T-cell (primary cell): Measurements from ENCODE around the gene VWC2L. TPM values are rescaled to one million over a fixed set of nuclear protein-coding genes. Genes with fewer than 3 reads are reported as not detected.

Source experiments
- ATAC-seq, 4 experiments: fragments of 200-7000 bp in 3 of 4; fragments of 150-1000 bp in 1 of 4; cut with Tn5 transposase; replicated peaks in 1 of 4; 1 replicate in 3 of 4; 2 replicates in 1 of 4; pipeline ENCODE4 v1.10.0; 2021; ENCODE audit warnings: moderate library complexity in 3 of 4, mild to moderate bottlenecking in 2 of 4, moderate number of reproducible peaks in 1 of 4
- CTCF ChIA-PET, 2 donors: fragments of 300-600 bp; sonication (Branson Sonifier 250); formaldehyde crosslinking; loops; one replicate each; lab custom pipeline; 2022; ENCODE audit warnings: antibody characterized with exemption in 2 of 2; lab: Charles Lee
- POLR2A ChIA-PET, 2 donors: fragments of 300-600 bp; sonication (Branson Sonifier 250); formaldehyde crosslinking; loops; one replicate each; lab custom pipeline; 2022; ENCODE audit warnings: antibody characterized with exemption in 2 of 2; lab: Charles Lee
- DNase-seq, 35 experiments: peaks; one replicate each; pipeline versions ENCODE4 v3.0.0 to v3.0.0-alpha.2; 2013 to 2023
- H3K27ac ChIP-seq: one replicate; pipeline ENCODE4 v1.5.1; 2013; ENCODE audit warnings: low read length
- H3K27me3 ChIP-seq, 2 experiments: replicated peaks in 1 of 2; 1 replicate in 1 of 2; 2 replicates in 1 of 2; pipeline versions ENCODE4 v1.6.1 to v1.7.0; 2013; ENCODE audit warnings: low read length in 1 of 2, mixed read lengths in 1 of 2; ENCODE audit not compliant: control insufficient read depth in 2 of 2, insufficient read depth in 2 of 2; ENCODE audit errors: extremely low read depth in 1 of 2
- H3K36me3 ChIP-seq, 2 donors: 1 replicate in 1 of 2; 2 replicates in 1 of 2; pipeline versions ENCODE4 v1.6.1 to v1.7.0; 2013; ENCODE audit warnings: low read length in 1 of 2; ENCODE audit not compliant: control insufficient read depth in 2 of 2, insufficient read depth in 1 of 2; ENCODE audit errors: extremely low read depth in 1 of 2
- H3K4me1 ChIP-seq, 2 experiments: 1 replicate in 1 of 2; 2 replicates in 1 of 2; pipeline versions ENCODE4 v1.6.1 to v1.7.0; 2013; ENCODE audit warnings: low read length in 2 of 2, mixed read lengths in 1 of 2; ENCODE audit not compliant: insufficient read depth in 2 of 2, control insufficient read depth in 1 of 2; ENCODE audit errors: extremely low read depth in 1 of 2
- H3K4me3 ChIP-seq, 2 donors: 1 replicate in 1 of 2; 2 replicates in 1 of 2; pipeline versions ENCODE4 v1.5.1 to v1.7.0; 2013; ENCODE audit warnings: mild to moderate bottlenecking in 2 of 2, low read length in 1 of 2, moderate library complexity in 1 of 2; ENCODE audit not compliant: control insufficient read depth in 1 of 2; ENCODE audit errors: extremely low read depth in 1 of 2
- H3K9me3 ChIP-seq: 2 replicates; pipeline ENCODE4 v1.7.0; 2013
- H3K27ac Mint-ChIP-seq, 2 donors: one replicate each; pipeline ENCODE4 v1.8.0; 2020 to 2021; ENCODE audit warnings: mild to moderate bottlenecking in 2 of 2, mixed read lengths in 2 of 2
- H3K27me3 Mint-ChIP-seq, 2 donors: one replicate each; pipeline ENCODE4 v1.8.0; 2021 to 2022; ENCODE audit warnings: mixed read lengths in 2 of 2
- H3K36me3 Mint-ChIP-seq: one replicate; pipeline ENCODE4 v1.8.0; 2021; ENCODE audit warnings: mixed read lengths
- H3K4me1 Mint-ChIP-seq, 3 donors: one replicate each; pipeline ENCODE4 v1.8.0; 2020 to 2022; ENCODE audit warnings: mixed read lengths in 3 of 3, mild to moderate bottlenecking in 1 of 3
- H3K4me3 Mint-ChIP-seq, 3 donors: one replicate each; pipeline ENCODE4 v1.8.0; 2020 to 2022; ENCODE audit warnings: mild to moderate bottlenecking in 3 of 3, mixed read lengths in 3 of 3, moderate library complexity in 3 of 3
- H3K9me3 Mint-ChIP-seq, 3 donors: one replicate each; pipeline ENCODE4 v1.8.0; 2020 to 2022; ENCODE audit warnings: mixed read lengths in 3 of 3
- WGBS: methylation state at CpG from one replicate; pipeline ENCODE4 v1.1.5; 2013; ENCODE audit warnings: missing lambda C conversion rate; ENCODE audit not compliant: insufficient coverage; 5-methylcytosine and 5-hydroxymethylcytosine counted together
- total RNA-seq, 35 experiments: library from RNA in 6 of 35; stranded (reverse) in 6 of 35; fragments of 120-200 nt in 1 of 35; gene quantifications; one replicate each; pipeline versions ENCODE4 v1.2.1 to v1.2.4 and lab custom pipeline; 2013 to 2026

The VWC2L gene
- total RNA-seq, 5 donors from 2014 or later (not counting 1 experiment from before 2014, with no cell fraction given) = not detected

DNA sequence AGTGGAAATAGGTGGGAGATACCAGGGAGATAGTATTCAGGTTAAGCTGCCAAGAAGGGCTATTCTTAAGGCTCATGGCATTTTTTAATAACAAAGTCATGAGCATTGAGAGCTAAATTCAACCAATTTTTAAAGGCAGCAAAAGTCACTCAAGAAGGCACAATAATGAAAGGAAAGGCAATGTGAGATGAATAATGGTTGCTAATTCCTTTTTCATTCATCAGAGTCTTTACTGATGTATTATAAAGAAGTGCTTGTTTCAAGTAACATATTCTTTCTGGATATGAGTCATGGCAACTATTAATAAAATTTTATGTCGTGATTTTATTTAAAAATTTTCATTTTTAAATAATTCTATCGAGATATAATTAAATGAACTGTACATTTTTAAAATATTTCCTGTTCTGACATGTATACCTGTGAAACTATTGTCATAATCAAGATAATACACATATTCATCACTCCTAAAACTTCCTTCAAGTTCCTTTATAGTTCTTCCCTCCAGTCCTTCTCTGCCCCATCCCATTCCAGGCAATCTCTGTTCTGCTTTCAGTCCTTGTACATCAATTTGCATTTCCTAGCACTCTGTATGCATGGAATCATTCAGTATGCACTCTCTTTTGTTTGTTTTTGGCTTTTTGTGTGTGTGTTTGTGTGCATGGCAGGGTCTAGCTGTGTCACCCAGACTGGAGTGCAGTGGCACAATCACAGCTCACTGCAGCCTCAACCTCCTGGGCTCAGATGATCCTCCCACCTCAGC, 40.8 kb downstream of the VWC2L start:
- Mint-ChIP-seq H3K27me3 (no peaks in the 10 kb centered on the region), H3K4me3 (no peak overlapping the region), H3K27ac (no peak overlapping the region), H3K36me3 (no peaks in the 10 kb centered on the region), H3K9me3 (no peaks in the 10 kb centered on the region), H3K4me1 (no peaks in the 10 kb centered on the region)
- DNase-seq (no peak), ATAC-seq (no peak)
- H3K4me3 ChIP-seq = no peak overlapping the region
- WGBS = no CpG with 5 or more reads among the region's 2 CpGs
- H3K4me1 ChIP-seq = no peaks in the 10 kb centered on the region
- no peaks in the 10 kb centered on the region for H3K27me3 ChIP-seq
- POLR2A ChIA-PET = no interaction called here
- CTCF ChIA-PET = no interaction called here
- H3K9me3 ChIP-seq = no peaks in the 10 kb centered on the region
- no peaks in the 10 kb centered on the region for H3K36me3 ChIP-seq
- no peak overlapping the region for H3K27ac ChIP-seq

DNA sequence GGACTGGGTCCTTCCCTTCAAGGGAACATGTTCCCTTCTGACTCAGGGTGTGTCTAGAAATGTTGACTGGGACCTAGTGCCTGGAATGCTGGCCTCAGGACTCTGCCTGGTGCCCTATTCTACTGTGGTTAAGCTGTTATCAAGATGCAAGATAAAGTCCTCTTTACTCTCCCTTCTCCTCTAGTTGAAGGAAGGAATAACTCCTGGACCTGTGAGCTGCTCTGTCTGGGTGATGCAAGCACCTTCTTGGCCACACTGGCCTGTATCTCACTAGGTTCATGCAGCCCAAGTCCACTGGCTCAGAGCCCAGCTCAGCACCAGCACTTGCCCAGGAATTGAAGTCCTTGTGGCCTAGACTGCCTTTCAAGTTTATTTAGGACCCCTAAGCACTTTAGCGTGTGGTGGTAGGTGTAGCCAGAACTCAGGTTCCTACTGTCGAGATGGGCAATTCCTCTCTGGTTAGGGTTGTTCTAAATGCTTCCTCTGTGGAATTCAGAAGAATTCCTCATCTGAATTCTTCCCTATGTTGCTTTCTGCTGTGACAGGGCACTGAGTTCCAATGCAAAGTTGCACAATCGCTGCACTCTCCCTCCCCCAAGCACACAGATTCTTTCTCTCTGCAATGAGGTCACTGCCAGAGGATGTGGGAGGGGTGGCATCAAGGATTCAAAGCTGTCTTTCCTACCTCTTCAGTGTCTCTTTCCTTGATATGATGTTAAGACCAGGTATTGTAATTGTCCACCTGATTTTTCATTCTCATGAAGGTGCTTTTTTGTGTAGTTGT, 54.7 kb downstream of the VWC2L start:
- ATAC-seq (no peak), DNase-seq (no peak)
- Mint-ChIP-seq H3K36me3 (no peaks in the 10 kb centered on the region), H3K9me3 (peaks cover 3 to 15% (median 14%) of the 10 kb centered on the region in 3 donors), H3K4me1 (no peaks in the 10 kb centered on the region), H3K27me3 (no peaks in the 10 kb centered on the region), H3K27ac (no peak overlapping the region), H3K4me3 (no peak overlapping the region)
- Histone ChIP-seq H3K36me3 (no peaks in the 10 kb centered on the region), H3K9me3 (no peaks in the 10 kb centered on the region), H3K27me3 (peaks cover 0 to 4% of the 10 kb centered on the region in 2 experiments), H3K4me3 (no peak overlapping the region), H3K4me1 (no peaks in the 10 kb centered on the region), H3K27ac (no peak overlapping the region)
- ChIA-PET POLR2A (no interaction called here), CTCF (no interaction called here)
- 83% methylated on average over 2 of the region's 3 CpGs for WGBS

DNA sequence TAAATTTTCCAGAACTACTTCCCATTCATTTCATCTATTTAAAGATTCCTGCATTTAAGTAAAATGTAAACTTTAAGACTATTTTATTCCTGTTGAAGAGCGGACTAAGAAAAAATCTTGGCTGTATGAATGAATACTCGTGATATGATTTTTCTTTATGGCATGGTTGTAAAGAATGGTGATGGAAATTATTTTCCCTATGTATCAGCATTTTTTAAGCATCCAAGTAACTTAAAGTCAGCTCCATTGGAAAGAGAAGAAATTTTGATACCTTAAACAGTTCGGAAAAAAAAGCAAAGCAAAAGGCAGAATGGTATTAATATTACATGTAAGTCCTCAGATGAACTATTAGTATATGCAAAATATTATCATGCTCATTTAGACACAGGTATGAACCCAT, 58.9 kb downstream of the VWC2L start:
- Mint-ChIP-seq H3K36me3 (no peaks in the 10 kb centered on the region), H3K27ac (no peak overlapping the region), H3K27me3 (no peaks in the 10 kb centered on the region), H3K4me1 (no peaks in the 10 kb centered on the region), H3K9me3 (peaks cover 0 to 5% (median 1%) of the 10 kb centered on the region in 3 donors), H3K4me3 (no peak overlapping the region)
- no peak for DNase-seq
- Histone ChIP-seq H3K4me3 (no peak overlapping the region), H3K9me3 (no peaks in the 10 kb centered on the region), H3K36me3 (no peaks in the 10 kb centered on the region), H3K27me3 (no peaks in the 10 kb centered on the region), H3K4me1 (no peaks in the 10 kb centered on the region), H3K27ac (no peak overlapping the region)
- CTCF ChIA-PET = no interaction called here
- POLR2A ChIA-PET = no interaction called here
- ATAC-seq = no peak
- WGBS = no CpG with 5 or more reads among the region's 3 CpGs

DNA sequence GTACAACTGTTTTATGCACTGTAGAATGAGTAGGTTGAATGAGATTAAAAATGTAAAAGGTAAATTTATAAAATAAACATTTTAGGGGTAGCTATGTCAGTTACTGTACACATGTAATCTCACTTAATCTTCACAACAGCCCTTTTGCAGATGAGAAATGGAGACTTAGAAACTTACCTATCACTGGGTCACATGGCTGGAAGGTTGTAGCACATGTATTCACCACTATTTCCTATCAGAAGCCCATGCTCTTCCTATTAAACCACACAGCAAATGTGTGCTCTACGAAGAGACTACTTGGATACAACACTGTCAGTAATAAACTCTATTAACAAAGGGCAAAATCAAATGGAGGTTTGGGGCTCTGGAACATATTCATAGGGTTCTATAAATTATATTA, 60.5 kb downstream of the VWC2L start:
- no peaks in the 10 kb centered on the region for H3K4me1 ChIP-seq
- ChIA-PET POLR2A (no interaction called here), CTCF (no interaction called here)
- Mint-ChIP-seq H3K4me3 (no peak overlapping the region), H3K4me1 (no peaks in the 10 kb centered on the region), H3K9me3 (no peaks in the 10 kb centered on the region), H3K27me3 (no peaks in the 10 kb centered on the region), H3K27ac (no peak overlapping the region), H3K36me3 (no peaks in the 10 kb centered on the region)
- DNase-seq (no peak), ATAC-seq (no peak)
- H3K36me3 ChIP-seq = no peaks in the 10 kb centered on the region
- H3K4me3 ChIP-seq = no peak overlapping the region
- H3K27me3 ChIP-seq = no peaks in the 10 kb centered on the region
- H3K27ac ChIP-seq = no peak overlapping the region
- H3K9me3 ChIP-seq = no peaks in the 10 kb centered on the region
- no CpG with 5 or more reads among the region's 1 CpG for WGBS

DNA sequence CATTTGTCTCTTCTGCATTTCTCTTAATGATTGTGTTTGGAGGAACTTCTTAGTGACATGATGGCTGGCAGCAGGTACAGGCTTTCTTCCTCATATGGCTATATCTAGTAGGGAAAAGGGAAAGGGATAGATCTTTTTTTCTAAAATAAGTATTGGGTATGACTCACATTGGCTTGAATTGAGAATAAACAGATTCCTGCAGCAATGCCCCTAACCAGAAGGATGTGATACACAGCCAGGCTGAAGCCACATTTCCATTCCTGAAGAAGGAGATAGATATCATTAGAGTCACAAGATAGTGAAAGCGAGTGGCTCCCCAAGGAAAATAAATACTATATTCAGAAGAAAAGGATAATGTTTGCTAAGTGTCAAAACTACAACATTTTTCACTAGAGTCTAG, 61.1 kb downstream of the VWC2L start:
- Histone ChIP-seq H3K27ac (no peak overlapping the region), H3K9me3 (no peaks in the 10 kb centered on the region), H3K27me3 (no peaks in the 10 kb centered on the region), H3K36me3 (no peaks in the 10 kb centered on the region), H3K4me1 (no peaks in the 10 kb centered on the region), H3K4me3 (no peak overlapping the region)
- ATAC-seq (no peak), DNase-seq (no peak)
- Mint-ChIP-seq H3K4me1 (no peaks in the 10 kb centered on the region), H3K4me3 (no peak overlapping the region), H3K27me3 (no peaks in the 10 kb centered on the region), H3K36me3 (no peaks in the 10 kb centered on the region), H3K9me3 (no peaks in the 10 kb centered on the region), H3K27ac (no peak overlapping the region)
- CTCF ChIA-PET = no interaction called here
- POLR2A ChIA-PET = no interaction called here
- no CpG with 5 or more reads among the region's 1 CpG for WGBS

DNA sequence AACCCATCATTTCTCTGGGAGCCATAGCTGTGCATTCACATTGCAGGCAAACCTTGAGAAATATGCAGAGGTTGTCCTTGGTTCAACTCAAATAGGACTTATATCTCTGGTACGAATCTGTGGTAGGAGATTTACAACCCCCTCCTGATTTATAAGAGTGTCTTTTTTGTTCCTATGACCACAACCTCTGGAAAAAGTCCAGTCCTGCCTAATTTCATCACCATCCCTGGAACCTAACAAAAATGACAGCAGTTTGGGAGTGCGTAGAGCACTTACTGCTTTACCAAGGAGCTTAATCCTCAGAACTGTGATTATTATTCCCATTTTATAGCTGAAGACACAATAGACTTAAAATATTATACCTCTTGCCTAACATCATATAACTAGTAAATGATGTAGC, 66.5 kb downstream of the VWC2L start:
- H3K27ac Mint-ChIP-seq = no peak overlapping the region
- Histone ChIP-seq H3K4me1 (no peaks in the 10 kb centered on the region), H3K4me3 (no peak overlapping the region), H3K36me3 (no peaks in the 10 kb centered on the region), H3K27ac (no peak overlapping the region), H3K9me3 (no peaks in the 10 kb centered on the region), H3K27me3 (no peaks in the 10 kb centered on the region)
- CTCF ChIA-PET = no interaction called here
- H3K9me3 Mint-ChIP-seq = no peaks in the 10 kb centered on the region
- H3K4me3 Mint-ChIP-seq = no peak overlapping the region
- ATAC-seq (no peak), DNase-seq (no peak)
- no peaks in the 10 kb centered on the region for H3K36me3 Mint-ChIP-seq
- POLR2A ChIA-PET = no interaction called here
- no CpG with 5 or more reads among the region's 2 CpGs for WGBS
- H3K4me1 Mint-ChIP-seq = no peaks in the 10 kb centered on the region
- H3K27me3 Mint-ChIP-seq = no peaks in the 10 kb centered on the region
